Keratinocyte (primary cell): ENCODE results near the gene MED17.

ENCODE experiments used
- CTCF ChIP-seq, 3 experiments: IDR thresholded peaks in 1 of 3; conservative IDR thresholded peaks in 1 of 3; optimal IDR thresholded peaks in 1 of 3; 2 replicates in 2 of 3; 3 replicates in 1 of 3; pipeline versions ENCODE3 to v1.5.1; 2011; ENCODE audit warnings: low read length in 3 of 3, mild to moderate bottlenecking in 3 of 3, moderate library complexity in 2 of 3, control low read depth in 1 of 3, inconsistent platforms in 1 of 3; ENCODE audit not compliant: insufficient read depth in 2 of 3; ENCODE audit errors: extremely low read depth in 1 of 3
- EZH2 ChIP-seq: IDR thresholded peaks from one replicate; pipeline ENCODE4 v1.6.1; 2012; ENCODE audit warnings: inconsistent platforms, mild to moderate bottlenecking, low read length, moderate library complexity

GRCh38 chr11:93817426-93818348 lies 33.6 kb downstream of the MED17 start:
- TF ChIP-seq CTCF (optimal IDR thresholded peaks at IDR 0.05 in 1 of 3, IDR thresholded peaks at IDR 0.05 in 1 of 3, conservative IDR thresholded peaks at IDR 0.05 in 1 of 3; ENCODE audit: extremely low read depth in 1 of 3, insufficient read depth in 2 of 3, low read length in 3 of 3): no peak
- no peak for TF ChIP-seq EZH2
